Endothelial cell (in vitro differentiated cells): ENCODE results near the gene TAF13. TPM values are rescaled to one million over a fixed set of nuclear protein-coding genes. Genes with fewer than 3 reads are reported as not detected.

Source experiments
- DNase-seq: peaks from one replicate; pipeline ENCODE4 v3.0.0; 2021; ENCODE audit warnings: low spot score
- H3K27ac Mint-ChIP-seq: one replicate; pipeline ENCODE4 v1.8.0; 2021; ENCODE audit warnings: mixed read lengths, inconsistent platforms; ENCODE audit not compliant: unreplicated experiment
- H3K27me3 Mint-ChIP-seq: one replicate; pipeline ENCODE4 v1.8.0; 2021; ENCODE audit warnings: mild to moderate bottlenecking, moderate library complexity, mixed read lengths, inconsistent platforms; ENCODE audit not compliant: unreplicated experiment
- H3K36me3 Mint-ChIP-seq: one replicate; pipeline ENCODE4 v1.8.0; 2021; ENCODE audit warnings: mild to moderate bottlenecking, low read depth, mixed read lengths, inconsistent platforms; ENCODE audit not compliant: unreplicated experiment
- H3K4me1 Mint-ChIP-seq: one replicate; pipeline ENCODE4 v1.8.0; 2021; ENCODE audit warnings: mild to moderate bottlenecking, mixed read lengths, inconsistent platforms; ENCODE audit not compliant: unreplicated experiment
- H3K4me3 Mint-ChIP-seq: one replicate; pipeline ENCODE4 v1.8.0; 2021; ENCODE audit warnings: mild to moderate bottlenecking, mixed read lengths, inconsistent platforms; ENCODE audit not compliant: unreplicated experiment
- H3K9me3 Mint-ChIP-seq: one replicate; pipeline ENCODE4 v1.8.0; 2021; ENCODE audit warnings: mixed read lengths, inconsistent platforms; ENCODE audit not compliant: unreplicated experiment
- total RNA-seq: library from RNA; stranded (reverse); fragmentation: NEBNext Ultra II Directional; extraction: Animal tissue kit (Norgen Biotek cat#: 25700); gene quantifications from one replicate; pipeline ENCODE4 v1.2.1, GENCODE V29; 2021; ENCODE audit not compliant: unreplicated experiment
- TF ChIP-seq, protein P1 (sequence below): fragments of 200-600 bp; sonication (generic); IDR thresholded peaks from one replicate; pipeline ENCODE4 v1.5.0; 2021; ENCODE audit warnings: antibody characterized with exemption; ENCODE audit not compliant: unreplicated experiment

The TAF13 gene
- total RNA-seq, 1 donor from 2014 or later, result 33.7 TPM

DNA sequence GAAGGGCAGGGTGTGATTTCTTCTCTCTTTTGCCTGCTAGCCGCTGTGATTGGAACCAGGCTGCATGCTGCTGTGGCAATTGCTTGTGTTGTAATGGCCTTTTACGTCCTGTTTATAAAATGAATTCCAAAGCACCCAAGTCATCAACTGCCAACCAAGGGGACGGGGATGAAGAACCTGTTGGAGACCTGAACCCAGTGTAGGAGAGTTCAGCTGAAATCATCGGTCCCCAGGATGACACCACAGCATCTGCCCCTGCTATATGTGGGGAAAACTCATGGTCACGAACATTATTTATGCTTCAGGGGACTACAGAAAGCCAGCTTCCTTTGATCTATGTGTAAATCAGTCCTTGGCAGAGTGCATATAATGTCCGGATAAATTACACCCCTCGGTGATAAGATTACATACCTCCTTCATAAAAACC, 18.6 kb upstream of the TAF13 start:
- TF ChIP-seq, protein P1, sequence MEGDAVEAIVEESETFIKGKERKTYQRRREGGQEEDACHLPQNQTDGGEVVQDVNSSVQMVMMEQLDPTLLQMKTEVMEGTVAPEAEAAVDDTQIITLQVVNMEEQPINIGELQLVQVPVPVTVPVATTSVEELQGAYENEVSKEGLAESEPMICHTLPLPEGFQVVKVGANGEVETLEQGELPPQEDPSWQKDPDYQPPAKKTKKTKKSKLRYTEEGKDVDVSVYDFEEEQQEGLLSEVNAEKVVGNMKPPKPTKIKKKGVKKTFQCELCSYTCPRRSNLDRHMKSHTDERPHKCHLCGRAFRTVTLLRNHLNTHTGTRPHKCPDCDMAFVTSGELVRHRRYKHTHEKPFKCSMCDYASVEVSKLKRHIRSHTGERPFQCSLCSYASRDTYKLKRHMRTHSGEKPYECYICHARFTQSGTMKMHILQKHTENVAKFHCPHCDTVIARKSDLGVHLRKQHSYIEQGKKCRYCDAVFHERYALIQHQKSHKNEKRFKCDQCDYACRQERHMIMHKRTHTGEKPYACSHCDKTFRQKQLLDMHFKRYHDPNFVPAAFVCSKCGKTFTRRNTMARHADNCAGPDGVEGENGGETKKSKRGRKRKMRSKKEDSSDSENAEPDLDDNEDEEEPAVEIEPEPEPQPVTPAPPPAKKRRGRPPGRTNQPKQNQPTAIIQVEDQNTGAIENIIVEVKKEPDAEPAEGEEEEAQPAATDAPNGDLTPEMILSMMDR, result no peak
- H3K9me3 Mint-ChIP-seq, result no peaks in the 10 kb centered on the region
- H3K4me3 Mint-ChIP-seq, result no peak overlapping the region
- no peak overlapping the region for H3K27ac Mint-ChIP-seq
- peaks cover 17% of the 10 kb centered on the region for H3K36me3 Mint-ChIP-seq
- H3K4me1 Mint-ChIP-seq, result peaks cover 31% of the 10 kb centered on the region
- no peak for DNase-seq
- peaks cover 3% of the 10 kb centered on the region for H3K27me3 Mint-ChIP-seq

DNA sequence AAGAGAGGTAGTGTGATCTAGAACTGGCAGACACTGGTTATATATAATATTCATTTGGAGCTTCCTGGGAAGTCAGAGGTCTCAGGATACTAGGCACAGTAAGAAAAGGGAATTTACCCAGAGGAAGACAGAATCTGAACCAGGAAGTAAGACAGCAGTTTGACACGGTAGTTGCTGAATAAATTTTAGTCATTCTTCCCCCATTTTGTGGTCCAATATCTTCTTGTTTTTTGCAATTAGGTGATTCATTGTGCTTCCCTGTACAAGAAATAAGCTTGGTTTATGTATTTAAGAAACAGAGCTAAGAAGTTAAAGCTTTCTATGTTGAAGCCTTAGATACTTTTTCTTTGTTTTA, 16.0 kb upstream of the TAF13 start:
- Mint-ChIP-seq H3K27ac (peak overlapping the region; percentile 97), H3K27me3 (peaks cover 4% of the 10 kb centered on the region), H3K36me3 (peaks cover 22% of the 10 kb centered on the region), H3K9me3 (no peaks in the 10 kb centered on the region), H3K4me3 (peak overlapping the region; percentile 99), H3K4me1 (peaks cover 37% of the 10 kb centered on the region)
- no peak for DNase-seq
- TF ChIP-seq, protein P1, result no peak

DNA sequence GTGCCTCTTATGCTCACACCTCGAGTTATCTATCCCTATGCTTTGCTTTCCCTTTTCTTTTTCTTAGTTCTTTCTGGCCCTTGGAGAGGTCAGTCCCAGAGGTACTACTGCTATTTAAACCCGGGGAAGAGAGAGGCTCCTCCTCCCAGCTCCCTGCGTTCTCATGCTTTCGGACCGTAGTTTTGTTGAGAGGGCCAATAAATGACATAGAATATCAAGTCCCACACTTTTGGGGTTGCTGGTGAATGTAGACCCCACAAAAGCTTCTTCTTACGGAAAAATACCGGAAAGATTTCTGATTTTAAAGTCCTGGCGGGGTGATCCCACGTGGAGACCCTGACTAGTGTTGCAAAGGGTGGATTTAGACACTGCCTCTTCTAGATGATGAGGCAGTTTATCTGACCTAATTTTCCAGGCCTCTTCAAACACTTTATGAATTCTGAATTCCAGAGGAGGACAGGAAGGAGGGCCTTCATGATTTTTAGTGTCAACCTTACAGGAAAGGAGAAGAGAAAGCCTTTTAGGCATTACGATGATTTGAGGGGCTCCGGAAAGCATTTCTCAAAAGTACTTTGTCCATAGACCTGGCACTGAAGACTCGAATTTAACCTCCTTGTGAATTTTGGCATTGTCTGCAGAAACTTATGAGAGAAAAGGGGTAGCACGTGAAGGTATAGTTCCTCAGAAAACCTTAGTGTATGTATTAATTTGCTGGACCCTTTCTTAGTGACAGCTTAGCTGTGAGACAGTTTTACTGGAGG, 15.5 kb upstream of the TAF13 start:
- TF ChIP-seq, protein P1, result no peak

DNA sequence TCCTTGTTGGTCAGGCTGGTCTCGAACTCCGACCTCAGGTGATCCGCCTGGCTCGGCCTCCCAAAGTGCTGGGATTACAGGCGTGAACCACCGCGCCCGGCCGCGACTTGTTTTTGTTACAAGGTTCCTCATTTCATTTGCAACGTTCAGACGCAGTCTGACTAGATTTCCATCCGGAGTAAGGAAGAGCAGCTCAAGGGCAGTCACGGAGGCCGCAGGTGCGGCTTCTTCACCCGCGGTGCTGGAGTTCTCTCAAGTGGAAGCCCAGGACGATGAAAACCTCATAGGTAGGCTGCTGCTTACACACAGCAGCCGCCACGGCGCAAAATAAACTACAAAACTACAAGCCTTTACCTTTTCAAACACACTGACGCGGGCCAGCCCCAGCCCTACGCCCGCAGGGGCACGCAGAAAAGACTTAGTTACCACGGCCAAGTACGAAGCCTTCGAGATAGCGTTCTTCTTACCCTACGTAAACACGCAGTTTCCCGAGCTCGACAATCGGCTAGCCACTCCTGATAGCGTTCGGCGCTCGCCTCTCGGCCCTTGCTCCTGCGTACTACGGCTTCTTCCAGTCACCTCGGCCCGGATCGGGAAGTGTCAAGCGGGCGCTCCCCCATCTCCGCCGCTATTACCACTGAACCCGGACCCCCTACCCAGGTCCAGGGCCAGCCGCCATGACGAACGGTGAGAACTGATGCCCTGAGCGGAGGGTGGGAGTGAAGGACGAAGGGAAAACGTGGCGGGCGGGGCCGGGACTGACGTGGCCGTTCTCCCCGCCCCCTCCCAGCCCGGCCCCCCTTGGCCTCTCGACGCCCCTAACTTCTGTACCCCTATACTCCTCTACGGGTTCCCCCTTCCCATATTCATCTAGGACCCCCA, 14.6 kb upstream of the TAF13 start, which contains the start of gene TMEM167B:
Gene TMEM167B, plus strand, starts transcription at position 569 of the 882 bp plus-strand sequence. Its CDS starts 109 bp downstream, at position 678.
- Mint-ChIP-seq H3K4me1 (peaks cover 37% of the 10 kb centered on the region), H3K36me3 (peaks cover 22% of the 10 kb centered on the region), H3K4me3 (peak within 1 kb of the TSS; percentile 99), H3K9me3 (no peaks in the 10 kb centered on the region), H3K27ac (peak within 1 kb of the TSS; percentile 97), H3K27me3 (peaks cover 4% of the 10 kb centered on the region)
- peak; percentile 86 for DNase-seq
- TF ChIP-seq, protein P1, result no peak

More for the DNA sequence above, 15.5 kb upstream of the TAF13 start:
- no peak for DNase-seq
- Mint-ChIP-seq H3K9me3 (no peaks in the 10 kb centered on the region), H3K4me1 (peaks cover 37% of the 10 kb centered on the region), H3K27ac (peak overlapping the region; percentile 97), H3K4me3 (peak overlapping the region; percentile 99), H3K36me3 (peaks cover 22% of the 10 kb centered on the region), H3K27me3 (peaks cover 4% of the 10 kb centered on the region)
